H9 (cell line): Measurements from ENCODE around the gene OARD1. TPM values are rescaled to one million over a fixed set of nuclear protein-coding genes. Genes with fewer than 3 reads are reported as not detected.

ENCODE experiments used
- DNase-seq: peaks from one replicate; pipeline ENCODE4 v3.0.0-alpha.2; 2017
- H2AFZ ChIP-seq: one replicate; pipeline ENCODE4 v1.6.1; 2013; ENCODE audit warnings: mild to moderate bottlenecking, low read length, control low read depth, moderate library complexity
- H2AK5ac ChIP-seq: 2 replicates; pipeline ENCODE4 v1.6.1; 2013; ENCODE audit warnings: low read length, control low read depth, mixed read lengths; ENCODE audit not compliant: insufficient read length
- H2BK120ac ChIP-seq: one replicate; pipeline ENCODE4 v1.6.1; 2013; ENCODE audit warnings: low read depth, mild to moderate bottlenecking, low read length, control low read depth, inconsistent platforms; ENCODE audit not compliant: poor library complexity, severe bottlenecking
- H2BK12ac ChIP-seq: 2 replicates; pipeline ENCODE4 v1.6.1; 2013; ENCODE audit warnings: low read length, control low read depth, mixed read lengths, low read depth; ENCODE audit not compliant: insufficient read length
- H2BK15ac ChIP-seq: 2 replicates; pipeline ENCODE4 v1.6.1; 2013; ENCODE audit warnings: low read depth, low read length, control low read depth
- H2BK20ac ChIP-seq: one replicate; pipeline ENCODE4 v1.6.1; 2013; ENCODE audit warnings: low read depth, mild to moderate bottlenecking, low read length, control low read depth, inconsistent platforms; ENCODE audit not compliant: poor library complexity, severe bottlenecking
- H2BK5ac ChIP-seq: 2 replicates; pipeline ENCODE4 v1.6.1; 2013; ENCODE audit warnings: low read length, control low read depth, mixed read lengths; ENCODE audit not compliant: insufficient read length
- H3K14ac ChIP-seq: 2 replicates; pipeline ENCODE4 v1.6.1; 2013; ENCODE audit warnings: low read length, control low read depth; ENCODE audit not compliant: insufficient read depth
- H3K18ac ChIP-seq: 2 replicates; pipeline ENCODE4 v1.6.1; 2013; ENCODE audit warnings: low read depth, mild to moderate bottlenecking, mixed read lengths, low read length, control low read depth; ENCODE audit not compliant: insufficient read length
- H3K23ac ChIP-seq: 2 replicates; pipeline ENCODE4 v1.6.1; 2013; ENCODE audit warnings: low read length, control low read depth, mixed read lengths, low read depth; ENCODE audit not compliant: insufficient read length
- H3K23me2 ChIP-seq: 2 replicates; pipeline ENCODE4 v1.6.1; 2013; ENCODE audit warnings: low read depth, mild to moderate bottlenecking, mixed read lengths, low read length, control low read depth; ENCODE audit not compliant: insufficient read length, poor library complexity, severe bottlenecking
- H3K27ac ChIP-seq: 2 replicates; pipeline ENCODE4 v1.5.1; 2013; ENCODE audit warnings: low read length, control low read depth, mixed read lengths, low read depth; ENCODE audit not compliant: insufficient read length
- H3K27me3 ChIP-seq: 2 replicates; pipeline ENCODE4 v1.6.1; 2013; ENCODE audit warnings: low read length, control low read depth, inconsistent platforms; ENCODE audit not compliant: insufficient read depth
- H3K4ac ChIP-seq: 2 replicates; pipeline ENCODE4 v1.6.1; 2013; ENCODE audit warnings: low read depth, mild to moderate bottlenecking, control low read depth, inconsistent platforms, low read length, moderate library complexity
- H3K4me1 ChIP-seq: 2 replicates; pipeline ENCODE4 v1.6.1; 2013; ENCODE audit warnings: low read length, control low read depth, inconsistent platforms; ENCODE audit not compliant: insufficient read depth
- H3K4me2 ChIP-seq: 2 replicates; pipeline ENCODE4 v1.6.1; 2013; ENCODE audit warnings: low read length, control low read depth, mixed read lengths; ENCODE audit not compliant: insufficient read length, insufficient read depth
- H3K56ac ChIP-seq: 2 replicates; pipeline ENCODE4 v1.6.1; 2013; ENCODE audit warnings: low read depth, mild to moderate bottlenecking, mixed read lengths, low read length, control low read depth; ENCODE audit not compliant: insufficient read length
- H3K79me1 ChIP-seq: 2 replicates; pipeline ENCODE4 v1.6.1; 2013; ENCODE audit warnings: low read depth, mild to moderate bottlenecking, moderate library complexity, low read length, control low read depth, inconsistent platforms; ENCODE audit not compliant: insufficient read depth, poor library complexity, severe bottlenecking
- H3K79me2 ChIP-seq: 2 replicates; pipeline ENCODE4 v1.6.1; 2013; ENCODE audit warnings: low read length, control low read depth, inconsistent platforms; ENCODE audit not compliant: insufficient read depth
- H3K9ac ChIP-seq: 2 replicates; pipeline ENCODE4 v1.6.1; 2013; ENCODE audit warnings: low read length, control low read depth, mixed read lengths; ENCODE audit not compliant: insufficient read length; ENCODE audit errors: extremely low read depth
- H3K9me3 ChIP-seq: one replicate; pipeline ENCODE4 v1.6.1; 2013; ENCODE audit warnings: low read depth, low read length, inconsistent platforms; ENCODE audit not compliant: control insufficient read depth
- H3T11ph ChIP-seq: one replicate; pipeline ENCODE4 v1.6.1; 2013; ENCODE audit warnings: mild to moderate bottlenecking, low read length, control low read depth, inconsistent platforms
- H4K20me1 ChIP-seq: one replicate; pipeline ENCODE4 v1.6.1; 2013; ENCODE audit not compliant: control insufficient read depth, insufficient read length, insufficient read depth
- H4K5ac ChIP-seq: 2 replicates; pipeline ENCODE4 v1.6.1; 2013; ENCODE audit warnings: low read depth, mild to moderate bottlenecking, mixed read lengths, low read length, control low read depth; ENCODE audit not compliant: insufficient read length
- H4K8ac ChIP-seq: replicated peaks from 2 replicates; pipeline ENCODE4 v1.6.1; 2013; ENCODE audit warnings: low read length, control low read depth, mixed read lengths, low read depth; ENCODE audit not compliant: insufficient read length
- H4K91ac ChIP-seq: 2 replicates; pipeline ENCODE4 v1.6.1; 2013; ENCODE audit warnings: low read depth, mild to moderate bottlenecking, moderate library complexity, mixed read lengths, low read length, control low read depth; ENCODE audit not compliant: insufficient read length
- H3K27ac Mint-ChIP-seq, 3 experiments: 2 replicates in 2 of 3; 3 replicates in 1 of 3; pipeline ENCODE4 v1.8.0; 2020 to 2021; ENCODE audit warnings: mixed read lengths in 3 of 3, mild to moderate bottlenecking in 1 of 3, moderate library complexity in 1 of 3
- H3K27me3 Mint-ChIP-seq: 2 replicates; pipeline ENCODE4 v1.8.0; 2021; ENCODE audit warnings: low read depth, mild to moderate bottlenecking, moderate library complexity, mixed read lengths
- H3K36me3 Mint-ChIP-seq, 3 experiments: 2 replicates in 2 of 3; 3 replicates in 1 of 3; pipeline ENCODE4 v1.8.0; 2020 to 2021; ENCODE audit warnings: low read depth in 3 of 3, mixed read lengths in 3 of 3; ENCODE audit not compliant: insufficient read depth in 1 of 3
- H3K4me1 Mint-ChIP-seq, 2 experiments: 2 replicates each; pipeline ENCODE4 v1.8.0; 2020; ENCODE audit warnings: mixed read lengths in 2 of 2
- H3K4me3 Mint-ChIP-seq, 2 experiments: 2 replicates in 1 of 2; 3 replicates in 1 of 2; pipeline ENCODE4 v1.8.0; 2020 to 2021; ENCODE audit warnings: mild to moderate bottlenecking in 2 of 2, mixed read lengths in 2 of 2, moderate library complexity in 1 of 2
- H3K9me3 Mint-ChIP-seq, 2 experiments: 2 replicates in 1 of 2; 3 replicates in 1 of 2; pipeline ENCODE4 v1.8.0; 2020; ENCODE audit warnings: mild to moderate bottlenecking in 2 of 2, mixed read lengths in 2 of 2, moderate library complexity in 1 of 2
- CTCF ChIP-seq: fragments of 200-600 bp; sonication (generic); conservative IDR thresholded peaks from 3 replicates; pipeline ENCODE4 v1.8.0; 2021; ENCODE audit warnings: antibody characterized with exemption, mild to moderate bottlenecking
- WGBS: extraction: QIAGEN DNeasy Blood & Tissue Kit; methylation state at CpG from one replicate; pipeline ENCODE4 v1.1.7; 2013; ENCODE audit warnings: missing lambda C conversion rate, low lambda C conversion rate, mixed read lengths; ENCODE audit not compliant: insufficient read length; ENCODE audit errors: extremely low coverage; 5-methylcytosine and 5-hydroxymethylcytosine counted together
- total RNA-seq: library from RNA; stranded (reverse); gene quantifications from 2 replicates; pipeline ENCODE4 v1.2.1, GENCODE V29; 2021

Gene OARD1
- total RNA-seq, 1 experiment from 2014 or later = 36.6 TPM

GRCh38 chr6:41098366-41098765 lies 26.2 kb upstream of the OARD1 start:
- Histone ChIP-seq H2AFZ (no peak overlapping the region), H2AK5ac (no peak overlapping the region), H4K20me1 (no peaks in the 10 kb centered on the region), H3K9me3 (no peaks in the 10 kb centered on the region), H3K14ac (no peak overlapping the region), H3K79me2 (no peaks in the 10 kb centered on the region), H3K79me1 (no peaks in the 10 kb centered on the region), H3T11ph (no peak overlapping the region), H2BK20ac (no peak overlapping the region), H3K27me3 (no peaks in the 10 kb centered on the region), H3K23ac (no peak overlapping the region), H3K27ac (no peak overlapping the region), H2BK12ac (no peak overlapping the region), H4K91ac (no peak overlapping the region), H4K8ac (no peak overlapping the region), H3K9ac (no peak overlapping the region), H3K4me2 (no peak overlapping the region), H3K4ac (no peak overlapping the region), H2BK120ac (no peak overlapping the region), H2BK15ac (no peak overlapping the region), H3K4me1 (no peaks in the 10 kb centered on the region), H3K23me2 (no peaks in the 10 kb centered on the region), H3K56ac (no peak overlapping the region), H4K5ac (no peak overlapping the region), H2BK5ac (no peak overlapping the region), H3K18ac (no peak overlapping the region)
- no peak for TF ChIP-seq CTCF
- Mint-ChIP-seq H3K27me3 (no peaks in the 10 kb centered on the region), H3K27ac (peak overlapping the region in 1 of 3 experiments; percentile 5; a peak in 1 of 7 replicates), H3K9me3 (no peaks in the 10 kb centered on the region), H3K4me1 (peaks cover 0 to 3% of the 10 kb centered on the region in 2 experiments; a peak in 1 of 4 replicates), H3K36me3 (peaks cover 47 to 80% (median 70%) of the 10 kb centered on the region in 3 experiments; a peak in 6 of 7 replicates), H3K4me3 (no peak overlapping the region)
- no CpG with 5 or more reads among the region's 3 CpGs for WGBS
- DNase-seq = no peak
